HK-2 (cell line): ENCODE data around the gene FBXW4.

Experiments
- DNase-seq: peaks from one replicate; pipeline ENCODE4 v3.0.0-alpha.2; 2018; ENCODE audit not compliant: unreplicated experiment

Gene FBXW4

GRCh38 chr10:101694674-101695403, at the start of gene FBXW4:
Gene FBXW4 (minus strand): TSS chr10:101695170. CDS start chr10:101695105, 65 bp downstream.
- peak; percentile 65 for DNase-seq

DNA sequence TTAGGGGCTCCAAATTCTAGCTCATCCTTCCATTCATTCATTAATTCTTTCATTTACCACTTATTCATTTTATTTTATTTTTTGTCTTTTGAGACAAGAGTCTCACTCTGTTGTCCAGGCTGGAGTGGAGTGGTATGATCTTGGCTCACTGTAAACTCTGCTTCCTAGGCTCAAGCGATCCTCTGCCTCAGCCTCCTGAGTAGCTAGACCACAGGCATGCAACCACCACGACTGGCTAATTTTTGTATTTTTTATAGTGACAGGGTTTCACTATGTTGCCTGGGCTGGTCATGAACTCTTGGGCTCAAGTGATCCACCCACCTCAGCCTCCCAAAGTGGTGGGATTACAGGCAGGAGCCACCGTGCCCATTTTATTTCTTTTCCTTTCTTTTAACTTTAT, 49.3 kb upstream of the FBXW4 start:
- no peak for DNase-seq

GRCh38 chr10:101741938-101742337, 47.0 kb upstream of the FBXW4 start:
- DNase-seq, result no peak

- no peak for DNase-seq
Observed at GRCh38 chr10:101736666-101737065, 41.7 kb upstream of the FBXW4 start.

DNA sequence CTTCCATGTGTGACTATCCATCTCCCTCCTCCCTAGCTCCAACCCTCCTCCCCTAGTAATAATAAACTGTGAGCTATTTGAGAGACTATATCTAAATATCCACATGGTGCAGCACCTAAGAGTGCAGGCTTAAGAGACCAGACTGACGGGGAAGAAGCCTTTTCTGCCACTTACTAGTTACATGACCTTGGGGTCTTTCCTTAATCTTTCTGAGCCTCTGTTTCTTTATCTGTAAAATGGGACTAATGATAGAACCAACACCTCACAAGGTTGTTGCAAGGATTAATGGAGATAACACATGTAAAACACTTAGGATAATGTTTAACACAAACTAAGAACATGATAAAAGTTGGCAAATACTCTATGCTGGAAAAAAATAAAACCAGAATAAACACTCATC, 37.1 kb upstream of the FBXW4 start:
- no peak for DNase-seq

DNA sequence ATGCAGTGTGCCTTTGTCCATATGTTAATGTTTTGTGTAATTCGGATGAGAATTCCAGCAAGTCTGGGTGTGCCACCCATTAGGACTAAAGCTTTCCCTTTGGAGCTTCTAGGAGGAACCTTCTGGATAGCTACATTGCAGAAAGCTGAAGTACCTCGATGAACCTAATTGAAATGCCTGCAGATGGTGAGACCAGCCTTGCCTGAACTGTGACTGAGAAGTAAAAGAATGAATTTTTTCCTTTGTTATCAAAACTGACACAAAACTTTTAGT, 31.1 kb upstream of the FBXW4 start:
- no peak for DNase-seq

DNA sequence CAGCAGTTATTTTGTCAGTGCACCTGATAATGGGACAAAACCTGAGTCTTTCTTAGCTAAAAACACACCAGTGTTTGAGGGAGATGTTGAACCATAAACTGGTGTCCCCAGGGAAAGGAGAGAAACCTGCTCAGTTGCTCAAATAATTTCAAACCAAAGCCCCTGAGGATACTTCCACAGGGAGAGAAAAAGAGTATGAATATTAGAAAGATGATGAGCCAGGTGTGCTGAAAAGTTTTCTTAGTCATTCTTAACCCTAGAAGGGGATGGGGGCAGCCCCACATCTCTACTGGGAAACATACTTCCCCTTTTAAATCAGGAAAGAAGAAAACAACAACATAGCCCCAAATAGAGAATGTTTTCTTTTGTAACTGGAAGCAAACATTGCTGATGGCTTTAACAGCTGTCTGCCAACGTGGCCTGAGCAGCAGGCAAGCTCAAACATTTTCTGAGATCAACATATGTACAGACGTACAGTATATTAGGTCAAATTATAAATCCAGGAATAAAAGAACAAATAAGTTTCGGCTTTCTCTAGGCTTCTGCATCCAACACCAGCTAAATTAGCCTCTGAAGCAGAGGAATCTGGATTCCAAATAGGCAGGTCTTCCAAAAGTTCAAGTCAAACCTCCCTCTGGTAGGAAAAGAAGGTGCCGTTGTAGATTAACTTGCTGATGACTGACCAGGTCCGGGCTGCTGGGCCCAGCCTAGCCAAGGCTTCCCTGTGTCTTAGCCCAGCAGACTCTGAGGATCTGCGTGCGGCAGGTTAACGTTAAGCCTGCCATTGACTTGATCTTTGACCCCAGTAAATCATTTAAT, 30.5 kb upstream of the FBXW4 start:
- DNase-seq, result no peak

DNA sequence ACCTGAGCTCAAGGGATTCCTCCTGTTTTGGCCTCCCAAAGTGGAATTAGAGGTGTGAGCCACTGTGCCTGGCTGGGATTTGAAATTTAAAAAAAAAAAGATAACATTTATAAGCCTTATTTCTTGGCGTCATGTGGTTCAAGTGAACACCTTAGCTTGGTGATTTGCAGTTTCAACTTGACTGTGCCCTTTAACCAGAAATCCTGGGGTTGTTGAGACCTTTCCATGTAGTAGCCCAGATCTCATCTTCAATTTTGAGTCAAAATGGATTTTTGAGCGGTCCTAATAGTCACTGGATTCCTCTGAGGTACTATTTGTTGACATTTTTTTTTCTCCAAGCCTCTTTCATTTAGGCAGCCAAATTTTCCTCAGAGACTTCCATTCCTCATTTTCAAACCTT, 29.5 kb upstream of the FBXW4 start:
- no peak for DNase-seq

DNA sequence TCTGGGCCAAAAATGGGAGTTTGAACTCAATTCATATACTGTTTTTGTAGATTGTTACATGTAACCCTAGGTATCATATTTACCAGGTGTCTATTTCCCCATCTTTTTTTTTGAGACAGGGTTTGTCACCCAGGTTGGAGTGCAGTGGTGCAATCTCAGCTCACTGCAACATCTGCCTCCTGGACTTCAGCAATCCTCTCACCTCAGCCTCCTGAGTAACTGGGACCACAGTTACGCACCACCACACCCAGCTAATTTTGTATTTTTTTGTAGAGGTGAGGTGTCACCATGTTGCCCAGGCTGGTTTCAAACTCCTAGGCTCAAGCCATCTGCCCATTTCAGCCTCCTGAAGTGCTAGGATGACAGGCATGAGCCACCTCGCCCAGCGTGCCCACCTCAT, 28.2 kb upstream of the FBXW4 start:
- DNase-seq, result no peak

DNA sequence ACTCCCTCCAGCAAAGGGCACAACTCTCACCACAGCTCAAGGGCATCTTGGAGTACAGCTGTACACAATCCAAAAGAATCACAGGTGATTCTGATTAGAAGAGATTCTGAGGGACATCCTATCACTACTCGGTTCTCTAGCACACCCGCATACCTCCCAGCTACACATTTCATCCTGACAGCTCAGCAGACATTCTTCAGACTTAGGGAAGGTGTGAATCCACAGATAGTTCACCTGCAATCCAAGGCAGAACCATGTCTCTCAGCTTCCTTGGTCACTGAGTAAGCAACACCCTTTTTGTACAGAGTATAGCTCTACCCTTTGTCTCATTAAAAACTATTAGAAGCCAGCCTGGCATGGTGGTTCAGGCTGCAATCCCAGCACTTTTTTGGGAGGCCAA, 26.8 kb upstream of the FBXW4 start:
- DNase-seq, result no peak

DNA sequence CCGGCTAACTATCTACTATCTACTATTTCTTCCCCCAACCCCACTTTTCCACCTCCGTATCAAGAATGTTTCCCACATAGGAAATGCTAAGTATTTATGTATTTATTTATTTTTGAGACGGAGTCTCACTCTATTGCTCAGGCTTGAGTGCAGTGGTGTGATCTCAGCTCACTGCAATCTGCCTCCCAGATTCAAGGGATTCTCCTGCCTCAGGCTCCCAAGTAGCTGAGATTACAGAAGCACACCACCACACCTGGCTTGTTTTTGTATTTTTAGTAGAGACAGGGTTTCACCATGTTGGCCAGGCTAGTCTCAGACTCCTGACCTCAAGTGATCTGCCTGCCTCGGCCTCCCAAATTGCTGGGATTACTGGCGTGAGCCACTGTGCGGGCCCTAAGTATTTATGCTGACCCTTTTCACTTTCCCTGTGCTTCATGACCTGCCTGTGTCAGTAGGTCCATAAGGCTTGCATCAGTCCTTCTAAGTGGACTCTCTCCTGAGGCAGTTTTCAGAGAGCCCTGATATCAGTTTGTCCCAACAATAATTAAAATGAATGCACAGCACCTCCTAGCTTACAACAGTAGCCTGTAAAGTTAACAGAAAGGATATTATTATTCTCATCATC, 25.7 kb upstream of the FBXW4 start:
- DNase-seq, result no peak

DNA sequence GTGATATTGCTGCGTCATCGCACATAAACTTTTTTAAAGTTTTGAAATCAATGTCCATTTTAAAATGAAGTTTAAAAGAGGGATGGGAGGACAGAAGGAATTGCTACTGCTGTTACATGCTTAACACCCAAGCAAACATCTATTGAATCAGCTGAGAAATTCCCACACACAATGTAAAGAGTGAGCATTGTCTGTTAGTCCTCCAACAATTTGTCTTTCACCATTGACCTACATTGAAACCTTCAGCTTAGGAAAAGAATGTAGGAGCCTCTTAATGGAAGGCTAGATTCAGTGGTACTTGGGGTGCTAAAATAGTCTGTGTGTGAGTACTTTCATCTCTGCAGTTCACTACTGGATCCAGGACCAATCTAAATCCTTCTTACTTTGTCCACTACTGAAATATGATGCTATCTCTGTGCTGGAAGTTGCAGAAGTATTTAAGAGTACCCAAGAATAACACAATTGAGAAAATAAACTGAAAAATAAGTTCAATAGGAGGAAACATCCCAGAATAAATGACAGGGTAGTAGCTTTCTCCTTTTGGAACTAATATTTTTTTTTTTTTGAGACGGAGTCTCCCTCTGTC, 23.8 kb upstream of the FBXW4 start:
- DNase-seq, result no peak

DNA sequence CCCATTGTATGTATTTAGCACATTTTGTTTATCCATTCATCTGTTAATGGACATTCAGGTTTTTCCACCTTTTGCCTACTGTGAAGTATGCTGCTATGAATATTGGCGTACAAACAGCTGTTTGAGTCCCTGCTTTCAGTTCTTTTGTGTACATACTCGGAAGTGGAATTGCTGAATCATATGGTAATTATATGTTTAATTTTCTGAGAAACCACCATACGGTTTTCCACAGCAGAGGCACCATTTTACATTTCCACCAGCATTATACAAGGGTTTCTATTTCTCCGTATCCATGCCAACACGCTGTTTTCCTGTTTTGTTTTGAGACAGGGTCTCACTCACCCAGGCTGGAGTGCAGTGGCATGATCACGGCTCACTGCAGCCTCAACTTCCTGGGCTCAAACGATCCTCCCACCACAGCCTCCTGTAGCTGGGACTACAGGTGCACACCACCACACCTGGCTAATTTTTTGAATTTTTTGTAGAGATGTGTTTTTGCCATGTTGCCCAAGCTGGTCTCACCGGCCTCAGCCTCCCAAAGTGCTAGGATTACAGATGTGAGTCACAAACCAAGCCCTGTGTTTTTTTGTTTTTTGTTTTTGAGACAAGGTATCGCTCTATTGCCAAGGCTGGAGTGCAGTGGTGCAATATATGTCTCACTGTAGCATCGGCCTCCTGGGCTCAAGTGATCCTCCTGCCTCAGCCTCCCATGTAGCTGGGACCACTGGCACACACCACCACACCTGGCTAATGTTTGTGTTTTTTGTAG, 22.1 kb upstream of the FBXW4 start:
- no peak for DNase-seq

DNA sequence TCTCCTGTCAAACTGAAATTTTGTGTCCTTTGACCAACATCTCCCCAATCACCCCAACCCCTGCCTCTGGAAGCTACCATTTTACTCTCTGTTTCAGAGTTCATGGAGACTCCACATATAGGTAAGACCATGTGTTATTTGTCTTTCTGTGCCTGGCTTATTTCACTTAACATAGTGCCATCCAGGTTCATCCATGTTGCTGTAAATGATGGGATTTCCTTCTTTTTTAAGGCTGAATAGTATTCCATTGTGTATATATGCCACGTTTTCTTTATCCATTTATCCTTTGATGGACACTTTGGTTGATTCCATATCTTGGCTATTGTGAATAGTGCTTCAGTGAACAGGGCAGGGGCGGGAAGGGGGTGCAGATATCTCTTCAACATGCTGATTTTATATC, 18.0 kb upstream of the FBXW4 start:
- no peak for DNase-seq

DNA sequence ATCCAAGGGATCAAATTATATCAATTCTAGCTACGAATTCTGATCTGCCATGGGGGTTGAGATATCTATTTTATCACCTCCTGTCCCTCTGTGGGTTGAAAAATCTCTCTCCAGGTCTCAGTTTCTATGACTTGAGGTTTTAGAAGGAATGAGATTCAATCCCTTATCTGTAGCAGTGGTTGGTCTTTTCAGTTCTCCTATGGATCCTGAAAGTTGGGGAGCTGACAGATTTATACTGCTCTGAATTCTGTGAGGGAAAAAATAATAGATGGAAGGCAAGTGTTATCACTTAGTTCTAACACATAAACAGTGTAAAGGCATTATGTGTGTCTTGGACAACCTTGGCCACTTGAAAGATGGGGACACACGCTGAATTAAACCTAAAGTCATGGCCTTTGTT, 15.8 kb upstream of the FBXW4 start:
- DNase-seq, result no peak

- no peak for DNase-seq
Observed at GRCh38 chr10:101710059-101710695, 15.2 kb upstream of the FBXW4 start.

GRCh38 chr10:101709359-101710058, 14.5 kb upstream of the FBXW4 start:
- no peak for DNase-seq

- no peak for DNase-seq
Observed at GRCh38 chr10:101708870-101709269, 13.9 kb upstream of the FBXW4 start.

DNA sequence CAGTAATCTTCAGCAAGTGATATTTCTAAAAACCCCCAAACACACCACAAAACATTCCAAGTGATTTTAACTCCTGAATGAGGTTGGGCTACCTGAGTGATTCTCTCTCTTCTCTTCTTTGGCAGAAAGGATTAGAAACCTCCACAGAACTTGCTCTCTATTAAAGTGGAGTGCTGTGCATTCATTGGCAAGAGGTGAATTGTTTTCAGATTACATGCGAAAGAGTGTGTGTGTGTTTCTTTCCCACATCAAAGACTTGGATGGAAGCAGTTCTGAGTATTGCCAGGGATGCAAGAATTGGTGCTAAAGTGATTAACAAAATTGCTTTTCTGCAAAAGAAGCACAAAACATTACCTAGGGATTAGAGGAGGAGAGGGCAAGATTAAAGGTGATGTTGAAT, 13.1 kb upstream of the FBXW4 start:
- no peak for DNase-seq

DNA sequence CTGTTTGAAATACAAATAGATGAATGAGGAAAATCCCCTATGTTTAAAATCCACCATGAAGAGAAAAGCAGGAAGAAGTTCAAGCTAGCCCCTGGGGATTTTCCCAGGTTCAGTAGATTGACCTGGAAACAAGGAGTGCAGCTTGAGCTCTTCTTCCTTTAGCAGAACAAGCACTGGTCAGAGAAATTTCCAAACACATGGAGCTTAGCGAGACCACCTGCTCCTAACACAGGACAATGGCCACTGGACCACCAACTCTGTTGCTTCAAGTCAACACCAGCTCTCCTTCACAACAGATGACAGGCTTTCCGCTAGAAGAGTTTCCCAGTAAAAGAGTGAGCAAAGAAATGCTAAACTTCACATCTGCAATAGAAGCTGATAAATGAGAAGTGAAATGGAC, 9.4 kb upstream of the FBXW4 start:
- no peak for DNase-seq

- no peak for DNase-seq
Observed at GRCh38 chr10:101696632-101697031, 1.7 kb upstream of the FBXW4 start.
